ENCODE results near the gene TMTC1. TPM values are rescaled to one million over a fixed set of nuclear protein-coding genes. Genes with fewer than 3 reads are reported as not detected.

The TMTC1 gene
- total and polyA plus RNA-seq, 2 experiments from 2014 or later = 4.8 to 24.3 TPM

GRCh38 chr12:29589851-29590250 lies 193.9 kb downstream of the TMTC1 start:
- H2AFZ ChIP-seq = no peak overlapping the region
- peaks cover 2% of the 10 kb centered on the region for H3K9me2 ChIP-seq (ENCODE audit: insufficient read depth)
- peak overlapping the region; percentile 6; the same call in 1 of the 2 replicates for H3K4me2 ChIP-seq
- TF ChIP-seq EZH2 (IDR thresholded peaks at IDR 0.05; ENCODE audit: low read depth, unreplicated experiment) (no peak), POLR2AphosphoS5 (IDR thresholded peaks at IDR 0.05; ENCODE audit: low read depth) (no peak), REST (IDR thresholded peaks at IDR 0.05; ENCODE audit: unreplicated experiment) (no peak), NANOG (IDR thresholded peaks at IDR 0.05; ENCODE audit: borderline replicate concordance) (no peak), CREB1 (CRISPR knock-in tag; IDR thresholded peaks at IDR 0.05; ENCODE audit: low read depth) (no peak), ZNF331 (CRISPR knock-in tag; IDR thresholded peaks at IDR 0.05; ENCODE audit: low read depth) (no peak), CTCF (conservative IDR thresholded peaks at IDR 0.05; ENCODE audit: low read depth in 2 of 2) (no peak), ZNF114 (CRISPR knock-in tag; IDR thresholded peaks at IDR 0.05) (no peak), JUNB (IDR thresholded peaks at IDR 0.05; ENCODE audit: unreplicated experiment) (no peak)
- no peak overlapping the region for H3K4me3 ChIP-seq
- no peak overlapping the region for H3K4me3 Mint-ChIP-seq
- no peaks in the 10 kb centered on the region; the same call in 2 of the 3 replicates for H3K9me3 Mint-ChIP-seq
- DNase-seq (ENCODE audit: low spot score) = no peak
- H3K4me1 Mint-ChIP-seq = peaks cover 38% of the 10 kb centered on the region
- H3K36me3 ChIP-seq (ENCODE audit: insufficient read depth) = no peaks in the 10 kb centered on the region
- no peaks in the 10 kb centered on the region for H3K27me3 Mint-ChIP-seq (ENCODE audit: insufficient read depth, low read depth, poor library complexity)
- no peaks in the 10 kb centered on the region for H4K20me1 ChIP-seq (replicated peaks; ENCODE audit: insufficient read depth)
- no peaks in the 10 kb centered on the region for H3F3A ChIP-seq (replicated peaks; ENCODE audit: low read depth)
- H3K36me3 Mint-ChIP-seq (ENCODE audit: low read depth) = peaks cover 6% of the 10 kb centered on the region; the same call in 1 of the 3 replicates
- no peaks in the 10 kb centered on the region for H3K79me2 ChIP-seq (replicated peaks; ENCODE audit: insufficient read depth)
- H3K27ac ChIP-seq (ENCODE audit: low read depth) = no peak overlapping the region
- ATAC-seq = no peak
- no peaks in the 10 kb centered on the region for H3K27me3 ChIP-seq (ENCODE audit: insufficient read depth)
- H3K4me1 ChIP-seq (ENCODE audit: insufficient read depth) = peaks cover 38% of the 10 kb centered on the region
- no peak overlapping the region for H3K27ac Mint-ChIP-seq

- peaks cover 6% of the 10 kb centered on the region; the same call in 1 of the 3 replicates for H3K36me3 Mint-ChIP-seq (ENCODE audit: low read depth)
- no peak overlapping the region for H2AFZ ChIP-seq
- no peak overlapping the region; the same call in 1 of the 2 replicates for H3K27ac Mint-ChIP-seq
- no peaks in the 10 kb centered on the region for H3K79me2 ChIP-seq (replicated peaks; ENCODE audit: insufficient read depth)
- no peak overlapping the region for H3K4me3 ChIP-seq
- H3F3A ChIP-seq (replicated peaks; ENCODE audit: low read depth) = no peaks in the 10 kb centered on the region
- no peak overlapping the region for H3K4me2 ChIP-seq
- H3K27me3 Mint-ChIP-seq (ENCODE audit: insufficient read depth, low read depth, poor library complexity) = no peaks in the 10 kb centered on the region
- peaks cover 2% of the 10 kb centered on the region for H3K9me2 ChIP-seq (ENCODE audit: insufficient read depth)
- H3K9me3 Mint-ChIP-seq = no peaks in the 10 kb centered on the region; the same call in 2 of the 3 replicates
- H3K4me3 Mint-ChIP-seq = no peak overlapping the region
- ATAC-seq (no peak), DNase-seq (ENCODE audit: low spot score) (no peak)
- peaks cover 38% of the 10 kb centered on the region for H3K4me1 ChIP-seq (ENCODE audit: insufficient read depth)
- H3K27me3 ChIP-seq (ENCODE audit: insufficient read depth) = no peaks in the 10 kb centered on the region
- H4K20me1 ChIP-seq (replicated peaks; ENCODE audit: insufficient read depth) = no peaks in the 10 kb centered on the region
- H3K27ac ChIP-seq (ENCODE audit: low read depth) = no peak overlapping the region
- peaks cover 38% of the 10 kb centered on the region for H3K4me1 Mint-ChIP-seq
- no peaks in the 10 kb centered on the region for H3K36me3 ChIP-seq (ENCODE audit: insufficient read depth)
- TF ChIP-seq CREB1 (CRISPR knock-in tag; IDR thresholded peaks at IDR 0.05; ENCODE audit: low read depth) = no peak
- no peak for TF ChIP-seq ZNF114 (CRISPR knock-in tag; IDR thresholded peaks at IDR 0.05)
- no peak for TF ChIP-seq JUNB (IDR thresholded peaks at IDR 0.05; ENCODE audit: unreplicated experiment)
- no peak for TF ChIP-seq EZH2 (IDR thresholded peaks at IDR 0.05; ENCODE audit: low read depth, unreplicated experiment)
- TF ChIP-seq ETS1 (IDR thresholded peaks at IDR 0.05) = no peak
- TF ChIP-seq NANOG (IDR thresholded peaks at IDR 0.05; ENCODE audit: borderline replicate concordance) = no peak
- TF ChIP-seq STAT1 (IDR thresholded peaks at IDR 0.05; ENCODE audit: unreplicated experiment) = no peak
Measured at GRCh38 chr12:29589286-29589820, 194.4 kb downstream of the TMTC1 start.
